H9 (cell line): Measurements from ENCODE around the gene KLHL14. TPM values are rescaled to one million over a fixed set of nuclear protein-coding genes. Genes with fewer than 3 reads are reported as not detected.

Source experiments
- DNase-seq: peaks from one replicate; pipeline ENCODE4 v3.0.0-alpha.2; 2017
- H2AFZ ChIP-seq: one replicate; pipeline ENCODE4 v1.6.1; 2013; ENCODE audit warnings: mild to moderate bottlenecking, low read length, control low read depth, moderate library complexity
- H2AK5ac ChIP-seq: 2 replicates; pipeline ENCODE4 v1.6.1; 2013; ENCODE audit warnings: low read length, control low read depth, mixed read lengths; ENCODE audit not compliant: insufficient read length
- H2BK120ac ChIP-seq: one replicate; pipeline ENCODE4 v1.6.1; 2013; ENCODE audit warnings: low read depth, mild to moderate bottlenecking, low read length, control low read depth, inconsistent platforms; ENCODE audit not compliant: poor library complexity, severe bottlenecking
- H2BK12ac ChIP-seq: 2 replicates; pipeline ENCODE4 v1.6.1; 2013; ENCODE audit warnings: low read length, control low read depth, mixed read lengths, low read depth; ENCODE audit not compliant: insufficient read length
- H2BK15ac ChIP-seq: 2 replicates; pipeline ENCODE4 v1.6.1; 2013; ENCODE audit warnings: low read depth, low read length, control low read depth
- H2BK20ac ChIP-seq: one replicate; pipeline ENCODE4 v1.6.1; 2013; ENCODE audit warnings: low read depth, mild to moderate bottlenecking, low read length, control low read depth, inconsistent platforms; ENCODE audit not compliant: poor library complexity, severe bottlenecking
- H2BK5ac ChIP-seq: 2 replicates; pipeline ENCODE4 v1.6.1; 2013; ENCODE audit warnings: low read length, control low read depth, mixed read lengths; ENCODE audit not compliant: insufficient read length
- H3K14ac ChIP-seq: 2 replicates; pipeline ENCODE4 v1.6.1; 2013; ENCODE audit warnings: low read length, control low read depth; ENCODE audit not compliant: insufficient read depth
- H3K18ac ChIP-seq: 2 replicates; pipeline ENCODE4 v1.6.1; 2013; ENCODE audit warnings: low read depth, mild to moderate bottlenecking, mixed read lengths, low read length, control low read depth; ENCODE audit not compliant: insufficient read length
- H3K23ac ChIP-seq: 2 replicates; pipeline ENCODE4 v1.6.1; 2013; ENCODE audit warnings: low read length, control low read depth, mixed read lengths, low read depth; ENCODE audit not compliant: insufficient read length
- H3K23me2 ChIP-seq: 2 replicates; pipeline ENCODE4 v1.6.1; 2013; ENCODE audit warnings: low read depth, mild to moderate bottlenecking, mixed read lengths, low read length, control low read depth; ENCODE audit not compliant: insufficient read length, poor library complexity, severe bottlenecking
- H3K27ac ChIP-seq: 2 replicates; pipeline ENCODE4 v1.5.1; 2013; ENCODE audit warnings: low read length, control low read depth, mixed read lengths, low read depth; ENCODE audit not compliant: insufficient read length
- H3K27me3 ChIP-seq: 2 replicates; pipeline ENCODE4 v1.6.1; 2013; ENCODE audit warnings: low read length, control low read depth, inconsistent platforms; ENCODE audit not compliant: insufficient read depth
- H3K4ac ChIP-seq: 2 replicates; pipeline ENCODE4 v1.6.1; 2013; ENCODE audit warnings: low read depth, mild to moderate bottlenecking, control low read depth, inconsistent platforms, low read length, moderate library complexity
- H3K4me1 ChIP-seq: 2 replicates; pipeline ENCODE4 v1.6.1; 2013; ENCODE audit warnings: low read length, control low read depth, inconsistent platforms; ENCODE audit not compliant: insufficient read depth
- H3K4me2 ChIP-seq: 2 replicates; pipeline ENCODE4 v1.6.1; 2013; ENCODE audit warnings: low read length, control low read depth, mixed read lengths; ENCODE audit not compliant: insufficient read length, insufficient read depth
- H3K56ac ChIP-seq: 2 replicates; pipeline ENCODE4 v1.6.1; 2013; ENCODE audit warnings: low read depth, mild to moderate bottlenecking, mixed read lengths, low read length, control low read depth; ENCODE audit not compliant: insufficient read length
- H3K79me1 ChIP-seq: 2 replicates; pipeline ENCODE4 v1.6.1; 2013; ENCODE audit warnings: low read depth, mild to moderate bottlenecking, moderate library complexity, low read length, control low read depth, inconsistent platforms; ENCODE audit not compliant: insufficient read depth, poor library complexity, severe bottlenecking
- H3K79me2 ChIP-seq: 2 replicates; pipeline ENCODE4 v1.6.1; 2013; ENCODE audit warnings: low read length, control low read depth, inconsistent platforms; ENCODE audit not compliant: insufficient read depth
- H3K9ac ChIP-seq: 2 replicates; pipeline ENCODE4 v1.6.1; 2013; ENCODE audit warnings: low read length, control low read depth, mixed read lengths; ENCODE audit not compliant: insufficient read length; ENCODE audit errors: extremely low read depth
- H3K9me3 ChIP-seq: one replicate; pipeline ENCODE4 v1.6.1; 2013; ENCODE audit warnings: low read depth, low read length, inconsistent platforms; ENCODE audit not compliant: control insufficient read depth
- H3T11ph ChIP-seq: one replicate; pipeline ENCODE4 v1.6.1; 2013; ENCODE audit warnings: mild to moderate bottlenecking, low read length, control low read depth, inconsistent platforms
- H4K20me1 ChIP-seq: one replicate; pipeline ENCODE4 v1.6.1; 2013; ENCODE audit not compliant: control insufficient read depth, insufficient read length, insufficient read depth
- H4K5ac ChIP-seq: 2 replicates; pipeline ENCODE4 v1.6.1; 2013; ENCODE audit warnings: low read depth, mild to moderate bottlenecking, mixed read lengths, low read length, control low read depth; ENCODE audit not compliant: insufficient read length
- H4K8ac ChIP-seq: replicated peaks from 2 replicates; pipeline ENCODE4 v1.6.1; 2013; ENCODE audit warnings: low read length, control low read depth, mixed read lengths, low read depth; ENCODE audit not compliant: insufficient read length
- H4K91ac ChIP-seq: 2 replicates; pipeline ENCODE4 v1.6.1; 2013; ENCODE audit warnings: low read depth, mild to moderate bottlenecking, moderate library complexity, mixed read lengths, low read length, control low read depth; ENCODE audit not compliant: insufficient read length
- H3K27ac Mint-ChIP-seq, 3 experiments: 2 replicates in 2 of 3; 3 replicates in 1 of 3; pipeline ENCODE4 v1.8.0; 2020 to 2021; ENCODE audit warnings: mixed read lengths in 3 of 3, mild to moderate bottlenecking in 1 of 3, moderate library complexity in 1 of 3
- H3K27me3 Mint-ChIP-seq: 2 replicates; pipeline ENCODE4 v1.8.0; 2021; ENCODE audit warnings: low read depth, mild to moderate bottlenecking, moderate library complexity, mixed read lengths
- H3K36me3 Mint-ChIP-seq, 3 experiments: 2 replicates in 2 of 3; 3 replicates in 1 of 3; pipeline ENCODE4 v1.8.0; 2020 to 2021; ENCODE audit warnings: low read depth in 3 of 3, mixed read lengths in 3 of 3; ENCODE audit not compliant: insufficient read depth in 1 of 3
- H3K4me1 Mint-ChIP-seq, 2 experiments: 2 replicates each; pipeline ENCODE4 v1.8.0; 2020; ENCODE audit warnings: mixed read lengths in 2 of 2
- H3K4me3 Mint-ChIP-seq, 2 experiments: 2 replicates in 1 of 2; 3 replicates in 1 of 2; pipeline ENCODE4 v1.8.0; 2020 to 2021; ENCODE audit warnings: mild to moderate bottlenecking in 2 of 2, mixed read lengths in 2 of 2, moderate library complexity in 1 of 2
- H3K9me3 Mint-ChIP-seq, 2 experiments: 2 replicates in 1 of 2; 3 replicates in 1 of 2; pipeline ENCODE4 v1.8.0; 2020; ENCODE audit warnings: mild to moderate bottlenecking in 2 of 2, mixed read lengths in 2 of 2, moderate library complexity in 1 of 2
- WGBS: extraction: QIAGEN DNeasy Blood & Tissue Kit; methylation state at CpG from one replicate; pipeline ENCODE4 v1.1.7; 2013; ENCODE audit warnings: missing lambda C conversion rate, low lambda C conversion rate, mixed read lengths; ENCODE audit not compliant: insufficient read length; ENCODE audit errors: extremely low coverage; 5-methylcytosine and 5-hydroxymethylcytosine counted together
- total RNA-seq: library from RNA; stranded (reverse); gene quantifications from 2 replicates; pipeline ENCODE4 v1.2.1, GENCODE V29; 2021
- TF ChIP-seq, protein P1 (sequence below): fragments of 200-600 bp; sonication (generic); conservative IDR thresholded peaks from 3 replicates; pipeline ENCODE4 v1.8.0; 2021; ENCODE audit warnings: antibody characterized with exemption, mild to moderate bottlenecking

KLHL14 gene
- total RNA-seq, 1 experiment from 2014 or later, result 1.0 TPM

DNA sequence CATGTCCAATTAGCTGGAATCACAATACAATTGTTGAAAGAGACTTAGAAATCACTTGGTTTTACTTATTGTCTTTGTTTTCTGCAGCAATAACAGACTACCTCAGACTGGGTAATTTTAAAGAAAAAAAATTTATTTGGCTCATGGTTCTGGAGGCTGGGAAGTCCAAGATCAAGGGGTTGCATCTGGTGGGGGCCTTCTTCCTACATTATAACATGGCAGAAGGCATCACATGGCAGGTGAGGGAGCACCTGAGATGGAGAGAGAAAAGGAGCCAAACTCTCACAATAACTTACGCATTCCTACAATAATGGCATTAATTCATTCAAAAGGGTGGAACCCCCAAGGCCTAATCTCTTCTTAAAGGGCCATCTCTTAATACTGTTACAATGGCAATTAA is 37.5 kb upstream of the KLHL14 start:
- TF ChIP-seq, protein P1, sequence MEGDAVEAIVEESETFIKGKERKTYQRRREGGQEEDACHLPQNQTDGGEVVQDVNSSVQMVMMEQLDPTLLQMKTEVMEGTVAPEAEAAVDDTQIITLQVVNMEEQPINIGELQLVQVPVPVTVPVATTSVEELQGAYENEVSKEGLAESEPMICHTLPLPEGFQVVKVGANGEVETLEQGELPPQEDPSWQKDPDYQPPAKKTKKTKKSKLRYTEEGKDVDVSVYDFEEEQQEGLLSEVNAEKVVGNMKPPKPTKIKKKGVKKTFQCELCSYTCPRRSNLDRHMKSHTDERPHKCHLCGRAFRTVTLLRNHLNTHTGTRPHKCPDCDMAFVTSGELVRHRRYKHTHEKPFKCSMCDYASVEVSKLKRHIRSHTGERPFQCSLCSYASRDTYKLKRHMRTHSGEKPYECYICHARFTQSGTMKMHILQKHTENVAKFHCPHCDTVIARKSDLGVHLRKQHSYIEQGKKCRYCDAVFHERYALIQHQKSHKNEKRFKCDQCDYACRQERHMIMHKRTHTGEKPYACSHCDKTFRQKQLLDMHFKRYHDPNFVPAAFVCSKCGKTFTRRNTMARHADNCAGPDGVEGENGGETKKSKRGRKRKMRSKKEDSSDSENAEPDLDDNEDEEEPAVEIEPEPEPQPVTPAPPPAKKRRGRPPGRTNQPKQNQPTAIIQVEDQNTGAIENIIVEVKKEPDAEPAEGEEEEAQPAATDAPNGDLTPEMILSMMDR, result no peak
- H4K8ac ChIP-seq, result no peak overlapping the region
- Mint-ChIP-seq H3K27ac (no peak overlapping the region), H3K4me1 (no peaks in the 10 kb centered on the region), H3K36me3 (no peaks in the 10 kb centered on the region), H3K27me3 (no peaks in the 10 kb centered on the region; the same call in 1 of the 2 replicates), H3K4me3 (no peak overlapping the region), H3K9me3 (no peaks in the 10 kb centered on the region; a peak in 1 of 5 replicates)
- no peak overlapping the region for H4K5ac ChIP-seq
- H3K9ac ChIP-seq, result no peak overlapping the region
- no peaks in the 10 kb centered on the region for H3K9me3 ChIP-seq
- no peak overlapping the region for H2BK12ac ChIP-seq
- H4K91ac ChIP-seq, result no peak overlapping the region
- H3K23me2 ChIP-seq, result no peaks in the 10 kb centered on the region
- H2BK120ac ChIP-seq, result no peak overlapping the region
- H3K27me3 ChIP-seq, result no peaks in the 10 kb centered on the region
- no peak overlapping the region for H2AK5ac ChIP-seq
- H3K79me2 ChIP-seq, result no peaks in the 10 kb centered on the region
- H3K56ac ChIP-seq, result no peak overlapping the region
- H2BK15ac ChIP-seq, result no peak overlapping the region
- no peak overlapping the region for H2BK20ac ChIP-seq
- DNase-seq, result no peak
- no peak overlapping the region for H3K14ac ChIP-seq
- H3K4ac ChIP-seq, result no peak overlapping the region
- H2BK5ac ChIP-seq, result no peak overlapping the region
- H3K27ac ChIP-seq, result no peak overlapping the region
- no peak overlapping the region for H2AFZ ChIP-seq
- no peak overlapping the region for H3K23ac ChIP-seq
- no peak overlapping the region for H3K4me2 ChIP-seq
- H3K18ac ChIP-seq, result no peak overlapping the region
- no peaks in the 10 kb centered on the region for H3K4me1 ChIP-seq
- H3T11ph ChIP-seq, result no peak overlapping the region
- H3K79me1 ChIP-seq, result no peaks in the 10 kb centered on the region
- no peaks in the 10 kb centered on the region for H4K20me1 ChIP-seq
- WGBS, result no CpG with 5 or more reads among the region's 1 CpG
